HG03565 (cell line): Measurements from ENCODE around the gene HTR1B.

Experiments
- ATAC-seq: cut with Tn5 transposase; IDR thresholded peaks from one replicate; pipeline ENCODE4 v1.9.1; 2021; ENCODE audit warnings: mild to moderate bottlenecking, moderate library complexity; ENCODE audit not compliant: unreplicated experiment

HTR1B gene

DNA sequence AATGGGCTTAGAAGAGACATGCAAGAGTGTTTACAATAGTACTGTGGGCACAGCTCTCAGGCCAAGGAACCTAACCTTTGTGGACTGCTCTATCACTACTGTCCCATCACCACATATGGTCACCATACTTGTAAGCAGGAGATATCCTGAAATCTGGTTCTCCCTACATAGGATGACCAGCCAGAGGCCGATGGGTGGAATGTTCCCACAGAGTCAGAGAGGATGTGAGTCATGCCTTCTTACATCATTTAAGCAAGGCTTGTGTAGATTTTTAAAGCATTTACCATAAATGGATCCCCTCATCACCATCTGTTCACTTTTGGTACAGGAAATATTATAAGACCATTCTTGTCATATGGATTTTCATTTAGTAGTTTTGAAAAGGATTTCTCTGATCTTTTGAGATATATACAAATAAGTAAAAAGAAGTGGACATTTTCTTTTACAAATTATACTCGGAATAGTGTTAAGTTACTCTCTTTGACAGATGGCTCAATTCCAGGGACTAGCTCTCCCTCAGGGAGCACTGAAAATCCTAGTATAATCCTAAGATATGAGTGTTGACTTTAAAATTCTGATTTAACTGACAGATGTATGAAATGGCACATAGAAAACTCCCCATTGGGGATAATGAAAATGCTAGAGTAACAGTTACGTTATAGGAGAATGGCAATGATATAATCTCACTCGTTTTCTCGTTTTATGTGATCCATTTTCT, 6.6 kb downstream of the HTR1B start:
- no peak for ATAC-seq

- ATAC-seq = no peak
These were observed 8.0 kb downstream of the HTR1B start for GRCh38 chr6:77455271-77455670.

DNA sequence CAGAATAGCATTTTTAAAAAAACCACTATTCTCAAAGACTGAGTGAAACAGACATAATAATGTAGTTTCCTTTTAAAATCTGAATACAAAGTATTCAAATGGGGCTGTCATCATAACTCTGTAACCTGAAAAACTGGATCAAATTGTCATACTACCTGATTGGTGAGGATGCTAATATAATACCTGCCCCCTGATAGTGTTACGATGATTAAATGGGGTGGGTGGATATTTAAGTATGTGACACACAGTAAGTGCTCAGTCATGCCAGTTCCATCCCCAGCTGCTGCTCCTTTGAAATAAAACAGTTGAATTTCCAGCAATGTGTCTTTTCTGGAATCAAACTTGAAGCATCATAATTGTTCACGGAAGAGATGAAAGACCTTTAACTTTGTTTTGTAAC, 8.9 kb downstream of the HTR1B start:
- no peak for ATAC-seq

DNA sequence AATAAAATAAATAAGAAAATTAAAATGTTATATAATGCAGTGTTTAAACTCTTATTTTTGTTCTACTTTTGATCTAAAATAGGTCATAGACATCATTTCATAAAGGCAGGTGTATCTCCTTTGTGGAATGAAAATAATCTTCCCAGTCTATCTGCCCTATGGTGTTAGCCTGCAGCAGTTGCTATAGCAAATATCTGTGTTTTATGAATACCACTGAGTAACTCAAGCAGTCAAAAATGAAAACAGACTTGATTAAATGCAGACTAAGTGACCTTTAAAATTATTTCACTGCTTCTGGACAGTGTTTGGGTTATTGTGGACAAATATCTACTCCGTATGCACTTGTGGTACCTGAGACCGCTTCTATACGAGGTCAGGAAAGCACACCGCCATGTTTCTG, 11.8 kb downstream of the HTR1B start:
- no peak for ATAC-seq

GRCh38 chr6:77450924-77451323, 12.4 kb downstream of the HTR1B start:
- no peak for ATAC-seq

- no peak for ATAC-seq
These were observed 14.7 kb downstream of the HTR1B start for GRCh38 chr6:77448546-77448945.

DNA sequence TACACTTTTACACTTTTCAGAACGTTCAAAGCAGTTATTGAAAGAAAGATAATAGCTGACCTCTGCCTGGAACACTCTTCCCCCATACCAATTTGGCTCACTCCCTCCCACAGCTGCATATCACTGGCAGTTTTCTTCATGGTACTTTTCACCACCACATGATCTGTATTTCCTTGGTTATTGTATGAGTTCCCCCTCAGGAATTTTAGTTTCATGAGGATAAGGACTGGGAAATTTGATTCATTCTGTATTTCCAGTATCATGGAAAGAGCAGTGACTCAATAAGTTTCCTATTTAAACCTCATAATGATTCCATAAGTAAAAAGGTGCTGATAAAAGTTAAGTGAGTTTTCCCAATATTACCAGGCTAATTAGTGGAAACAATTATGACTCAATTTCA, 16.0 kb downstream of the HTR1B start:
- ATAC-seq = no peak

GRCh38 chr6:77446249-77446648, 17.0 kb downstream of the HTR1B start:
- no peak for ATAC-seq

DNA sequence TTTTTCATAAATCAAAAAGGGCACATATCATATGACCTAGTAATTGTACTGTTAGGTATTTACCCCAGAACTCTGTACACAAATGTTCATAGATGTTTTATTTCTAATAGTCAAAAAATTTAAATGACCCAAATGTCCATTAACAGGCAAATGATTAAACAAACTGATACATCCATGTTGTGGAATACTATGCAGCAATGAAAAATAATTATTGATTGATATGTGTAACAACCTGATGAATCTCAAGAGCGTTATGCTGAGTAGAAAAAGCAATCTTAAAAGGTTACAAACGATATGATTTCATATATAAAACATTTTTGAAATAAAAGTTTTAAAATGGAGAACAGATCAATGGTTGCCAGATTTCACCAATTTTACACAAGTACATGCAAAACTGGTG, 18.1 kb downstream of the HTR1B start:
- no peak for ATAC-seq

DNA sequence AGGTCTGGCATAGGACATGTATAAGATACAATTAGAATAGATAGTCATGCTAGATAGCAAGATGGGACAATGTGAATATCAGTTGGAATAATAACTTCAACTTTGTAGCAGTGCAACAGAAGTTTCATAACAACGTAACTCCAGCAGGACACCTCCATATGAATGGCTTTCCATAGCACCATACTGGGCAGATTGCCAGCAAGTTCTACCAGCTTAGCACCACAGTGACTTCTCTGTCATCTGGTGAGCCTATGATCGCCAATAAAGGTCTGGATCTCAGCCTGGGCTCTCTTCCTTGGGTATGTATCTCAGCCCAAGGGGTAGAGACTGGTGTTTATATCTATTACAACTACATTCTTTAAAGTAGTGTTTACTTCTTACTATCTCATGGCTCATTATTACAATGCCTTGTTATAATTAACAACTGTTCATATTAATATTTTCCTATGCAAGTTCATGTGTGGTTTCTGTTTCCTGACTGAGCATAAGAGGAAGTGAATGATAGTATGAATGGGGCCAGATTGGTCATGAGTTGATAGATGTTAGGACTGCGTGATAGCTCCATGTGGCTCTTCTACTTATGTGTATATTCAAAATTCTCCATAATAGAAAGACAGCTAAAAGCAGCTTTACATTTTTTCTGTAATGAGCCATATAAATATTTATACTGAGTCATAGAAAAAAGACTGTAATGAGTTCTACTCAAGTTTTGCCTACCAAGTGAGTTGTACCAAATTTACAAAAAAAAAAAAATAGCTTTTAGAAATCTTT, 22.9 kb downstream of the HTR1B start:
- no peak for ATAC-seq

- ATAC-seq = no peak
These were observed 29.4 kb downstream of the HTR1B start for GRCh38 chr6:77433888-77434287.

DNA sequence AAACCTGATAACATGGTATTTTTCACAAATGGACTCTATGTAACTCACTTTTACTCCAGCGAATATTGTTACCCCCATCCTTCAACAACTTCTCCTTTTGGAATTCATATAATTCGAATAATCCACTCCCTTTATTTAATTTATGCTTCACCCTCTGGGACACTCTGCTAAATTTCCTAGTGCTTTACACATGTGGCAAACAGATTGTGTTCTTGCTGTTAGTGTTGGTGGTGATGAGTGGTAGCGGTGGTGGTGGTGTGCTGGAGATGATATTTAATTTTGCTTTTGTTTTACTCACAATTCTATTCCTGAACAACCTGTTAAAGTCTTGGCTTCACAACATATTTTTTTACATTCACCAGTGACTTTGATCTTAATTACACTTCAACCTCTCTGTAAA, 32.8 kb downstream of the HTR1B start:
- no peak for ATAC-seq

DNA sequence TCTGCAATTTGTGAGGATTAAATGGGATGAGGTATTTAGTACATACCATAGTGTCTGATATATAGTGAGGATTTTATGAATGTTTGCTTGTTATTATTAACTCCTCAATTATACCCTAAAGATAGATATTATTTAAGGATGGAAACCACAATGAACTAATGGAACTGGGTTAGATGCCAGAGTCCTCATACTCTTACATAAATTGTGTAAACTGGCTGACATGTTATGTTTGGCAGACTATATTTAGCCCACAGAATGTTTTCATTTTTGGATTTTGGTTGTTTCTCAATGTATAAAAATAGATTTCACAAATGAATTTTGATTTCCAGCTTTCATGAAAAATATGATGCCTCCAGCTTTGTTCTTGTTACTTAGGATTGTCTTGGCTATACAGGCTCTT, 37.6 kb downstream of the HTR1B start:
- ATAC-seq = no peak

DNA sequence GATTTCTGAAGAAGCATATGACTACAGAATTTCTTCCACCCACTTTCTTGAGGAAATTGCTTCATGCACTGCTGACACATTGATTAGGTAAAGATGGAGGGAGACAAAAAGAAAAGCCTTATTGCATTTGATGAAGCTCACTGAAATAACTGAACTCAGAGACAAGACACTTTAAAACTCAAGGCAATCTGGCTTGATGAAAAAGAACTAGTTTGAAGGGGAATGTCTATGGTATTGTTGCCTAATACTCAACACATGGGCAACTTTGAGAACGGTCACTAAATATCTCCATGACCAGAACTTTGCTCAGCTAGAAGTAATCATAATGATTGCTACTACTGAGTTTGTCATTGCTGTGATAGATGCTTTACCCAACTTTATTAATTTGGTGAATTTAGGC, 38.1 kb downstream of the HTR1B start:
- ATAC-seq = no peak

DNA sequence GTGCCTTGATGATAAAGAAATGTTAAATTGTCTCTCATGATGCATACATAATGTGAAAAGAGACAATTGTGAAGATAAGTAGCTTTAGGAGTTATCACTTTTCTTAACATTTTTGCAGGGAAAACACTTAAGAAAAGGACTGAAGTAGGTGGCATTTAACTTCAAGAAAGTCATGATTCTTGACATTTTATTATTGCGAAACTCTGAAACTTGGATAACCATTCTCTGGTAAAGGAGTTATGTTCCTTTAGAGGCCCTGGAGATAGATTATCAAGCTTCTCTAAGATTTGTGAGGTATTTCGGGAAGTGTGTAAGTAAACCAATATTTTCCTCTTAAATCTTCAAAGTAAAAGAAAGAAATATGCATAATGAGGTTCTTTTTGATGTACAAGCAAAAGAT, 38.5 kb downstream of the HTR1B start:
- no peak for ATAC-seq

GRCh38 chr6:77416839-77417238, 46.5 kb downstream of the HTR1B start:
- ATAC-seq = no peak

- ATAC-seq = no peak
These were observed 47.6 kb downstream of the HTR1B start for GRCh38 chr6:77415706-77416105.
